Peyer's patch (tissue), 4 donors: Measurements from ENCODE around the gene RINL. TPM values are rescaled to one million over a fixed set of nuclear protein-coding genes. Genes with fewer than 3 reads are reported as not detected.
A peak's percentile ranks its signal among the peaks of the same experiment; 100 is the strongest.

Experiments
- DNase-seq, 3 donors: peaks; one replicate each; pipeline ENCODE4 v3.0.0-alpha.2; 2017 to 2019
- H3K27ac ChIP-seq, 4 donors: fragments of 200-600 bp; sonication (generic); one replicate each; pipeline ENCODE4 v1.5.1; 2016 to 2019
- H3K27me3 ChIP-seq, 2 donors: fragments of 200-600 bp; sonication (generic); one replicate each; pipeline ENCODE4 v1.5.1; 2019
- H3K36me3 ChIP-seq, 3 donors: fragments of 200-600 bp; sonication (generic); one replicate each; pipeline ENCODE4 v1.5.1; 2016 to 2019
- H3K4me1 ChIP-seq, 4 donors: fragments of 200-600 bp; sonication (generic); one replicate each; pipeline ENCODE4 v1.5.1; 2016 to 2019
- H3K4me3 ChIP-seq, 4 donors: fragments of 200-600 bp; sonication (generic); 1 replicate in 3 of 4; 2 replicates in 1 of 4; pipeline ENCODE4 v1.5.1; 2016 to 2019; ENCODE audit warnings: mild to moderate bottlenecking in 1 of 4
- H3K9me3 ChIP-seq, 4 donors: fragments of 200-600 bp; sonication (generic); one replicate each; pipeline ENCODE4 v1.5.1; 2016 to 2019; ENCODE audit warnings: mild to moderate bottlenecking in 1 of 4
- CTCF ChIP-seq, 6 experiments: fragments of 450-650 bp in 4 of 6; fragments of 200-600 bp in 2 of 6; sonication (generic) in 1 of 6; IDR thresholded peaks; one replicate each; pipeline ENCODE4 v1.5.1; 2017 to 2019; ENCODE audit warnings: antibody characterized with exemption in 6 of 6, mild to moderate bottlenecking in 3 of 6, moderate library complexity in 1 of 6
- POLR2A ChIP-seq, 2 donors: fragments of 450-650 bp; IDR thresholded peaks; one replicate each; pipeline ENCODE4 v1.5.1; 2017; ENCODE audit warnings: antibody characterized with exemption in 2 of 2, mild to moderate bottlenecking in 2 of 2, moderate library complexity in 2 of 2
- total RNA-seq, 4 donors: library from RNA; depleted of rRNA; stranded (reverse); fragments of >200 nt; gene quantifications; one replicate each; pipeline ENCODE4 v1.1.0, GENCODE V29; 2016

Gene RINL, protein sequence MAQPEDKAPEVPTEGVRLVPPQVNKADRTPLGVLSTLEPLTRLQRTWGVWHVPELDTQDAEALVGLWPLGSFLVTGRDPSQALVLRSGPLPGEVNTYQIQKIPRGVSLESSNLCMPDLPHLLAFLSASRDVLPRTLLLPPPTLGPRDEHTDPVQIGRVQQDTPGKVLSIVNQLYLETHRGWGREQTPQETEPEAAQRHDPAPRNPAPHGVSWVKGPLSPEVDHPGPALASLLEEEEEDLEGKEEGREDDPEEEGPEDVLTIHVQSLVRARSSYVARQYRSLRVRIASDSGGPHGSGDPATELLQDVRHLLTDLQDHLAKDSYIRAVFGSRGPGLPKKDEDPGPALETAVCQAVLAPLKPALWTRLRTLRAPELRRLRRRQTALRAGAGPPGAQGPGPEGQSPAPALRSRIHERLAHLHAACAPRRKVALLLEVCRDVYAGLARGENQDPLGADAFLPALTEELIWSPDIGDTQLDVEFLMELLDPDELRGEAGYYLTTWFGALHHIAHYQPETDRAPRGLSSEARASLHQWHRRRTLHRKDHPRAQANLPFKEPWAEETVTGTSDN
- total RNA-seq: 10 to 100 TPM in 1 of 4 donors, 1 to 10 TPM in 3; 4.6 to 22.3 (median 7.2) TPM

GRCh38 chr19:38877781-38878574 lies at the start of gene RINL:
Gene RINL, minus strand, starts transcription at chr19:38878275. Its CDS starts 1,533 bp downstream, at chr19:38876742.
- DNase-seq: peak; percentile 66 to 92 (median 89)
- no peak for TF ChIP-seq CTCF (IDR thresholded peaks at IDR 0.05)
- peak in 1 of 2 donors; percentile 35 for TF ChIP-seq POLR2A (IDR thresholded peaks at IDR 0.05)
- Histone ChIP-seq H3K27ac (peak within 1 kb of the TSS; percentile 79 to 97 (median 91)), H3K36me3 (peaks cover 0 to 29% (median 0%) of the 10 kb centered on the region in 3 donors), H3K4me1 (peaks cover 7 to 22% (median 17%) of the 10 kb centered on the region in 4 donors), H3K27me3 (no peaks in the 10 kb centered on the region), H3K4me3 (peak within 1 kb of the TSS; percentile 1 to 47 (median 31)), H3K9me3 (no peaks in the 10 kb centered on the region)

DNA sequence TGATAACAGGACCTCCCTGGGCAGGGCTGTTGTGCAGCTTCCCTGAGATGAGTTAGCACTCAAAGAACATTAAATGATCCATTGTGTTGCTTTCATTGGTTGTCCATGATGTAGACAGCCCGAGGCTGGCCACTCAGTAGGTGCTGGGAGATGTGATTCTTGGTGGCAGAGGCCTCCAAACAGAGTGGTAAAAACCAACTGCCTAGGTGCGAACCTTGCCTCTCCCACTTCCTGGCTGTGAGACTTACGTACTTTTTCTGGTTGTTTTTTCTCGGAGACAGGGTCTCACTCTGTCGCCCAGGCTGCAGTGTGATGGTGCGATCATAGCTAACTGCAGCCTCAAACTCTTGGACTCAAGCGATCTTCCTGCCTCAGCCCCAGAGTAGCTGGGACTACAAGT lies 46.3 kb upstream of the RINL start:
- Histone ChIP-seq H3K36me3 (peaks cover 0 to 30% (median 0%) of the 10 kb centered on the region in 3 donors), H3K4me3 (no peak overlapping the region), H3K4me1 (no peaks in the 10 kb centered on the region), H3K27me3 (no peaks in the 10 kb centered on the region), H3K27ac (no peak overlapping the region), H3K9me3 (no peaks in the 10 kb centered on the region)
- no peak for TF ChIP-seq POLR2A (IDR thresholded peaks at IDR 0.05)
- no peak for TF ChIP-seq CTCF (IDR thresholded peaks at IDR 0.05)
- peak in 1 of 3 donors; percentile 19 for DNase-seq

DNA sequence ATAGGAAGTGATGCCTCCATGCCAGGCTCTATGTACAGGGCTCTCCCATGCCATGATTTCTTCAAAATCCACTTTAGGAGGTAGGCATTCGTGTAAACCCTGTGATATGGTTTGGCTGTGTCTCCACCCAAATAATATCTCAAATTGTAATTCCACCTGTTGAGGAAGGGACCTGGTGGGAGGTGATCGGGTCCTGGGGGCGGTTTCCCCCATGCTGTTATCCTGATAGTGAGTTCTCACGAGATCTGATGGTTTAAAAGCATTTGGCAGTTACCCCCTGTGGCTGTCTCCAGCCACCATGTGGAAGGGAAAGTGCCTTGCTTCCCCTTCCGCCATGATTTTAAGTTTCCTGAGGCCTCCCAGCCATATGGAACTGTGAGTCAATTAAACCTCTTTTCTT lies 44.4 kb upstream of the RINL start:
- Histone ChIP-seq H3K4me3 (no peak overlapping the region), H3K36me3 (peaks cover 0 to 30% (median 0%) of the 10 kb centered on the region in 3 donors), H3K27ac (no peak overlapping the region), H3K27me3 (no peaks in the 10 kb centered on the region), H3K4me1 (no peaks in the 10 kb centered on the region), H3K9me3 (no peaks in the 10 kb centered on the region)
- peak in 1 of 3 donors; percentile 0 for DNase-seq
- TF ChIP-seq POLR2A (IDR thresholded peaks at IDR 0.05) (no peak), CTCF (IDR thresholded peaks at IDR 0.05) (no peak)

DNA sequence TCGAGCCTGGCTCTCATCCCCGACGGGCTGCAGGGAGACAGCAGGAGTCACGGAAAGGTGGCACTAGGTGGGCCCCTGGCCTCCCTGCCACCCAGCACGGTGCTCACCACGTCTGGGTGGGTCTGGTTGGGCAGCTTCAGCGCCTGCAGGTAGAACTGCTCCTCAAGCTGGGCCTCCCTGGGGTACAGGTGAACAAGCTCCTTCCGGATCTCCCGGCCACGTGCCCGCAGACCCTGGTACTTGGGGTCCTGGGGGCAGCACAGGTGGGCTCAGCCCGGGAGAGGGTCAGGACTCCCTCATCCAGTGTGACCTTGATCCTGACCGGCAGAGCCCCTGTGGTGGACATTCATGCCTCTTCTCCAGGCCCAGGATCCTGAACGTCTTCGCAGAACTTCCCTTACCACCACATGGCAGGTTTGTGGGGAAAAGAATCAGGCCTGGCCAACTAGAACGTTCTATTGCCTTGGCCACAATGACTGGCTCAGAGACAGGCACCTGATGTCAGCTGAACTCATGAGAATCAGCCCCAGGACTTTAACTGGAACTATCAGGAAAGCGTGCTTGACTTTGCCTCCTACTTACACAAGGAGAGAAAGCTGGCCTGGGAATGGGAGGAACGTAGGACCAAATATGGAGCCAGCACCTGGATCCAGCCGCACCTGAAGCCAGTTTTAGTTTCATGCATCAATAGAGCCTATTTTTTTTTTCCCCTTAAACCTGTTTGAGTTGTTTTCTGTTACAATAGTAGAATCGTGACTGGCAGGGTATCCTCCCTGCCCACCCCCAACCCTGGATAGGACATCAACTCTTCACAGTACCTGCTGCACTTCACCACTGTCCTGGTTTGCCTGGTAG lies 43.6 kb upstream of the RINL start:
- Histone ChIP-seq H3K9me3 (no peaks in the 10 kb centered on the region), H3K27me3 (no peaks in the 10 kb centered on the region), H3K4me1 (no peaks in the 10 kb centered on the region), H3K27ac (no peak overlapping the region), H3K4me3 (no peak overlapping the region), H3K36me3 (peaks cover 0 to 30% (median 0%) of the 10 kb centered on the region in 3 donors)
- DNase-seq: peak in 1 of 3 donors; percentile 39
- TF ChIP-seq CTCF (IDR thresholded peaks at IDR 0.05) (no peak), POLR2A (IDR thresholded peaks at IDR 0.05) (no peak)
